GM10266 (cell line): Measurements from ENCODE around the gene ARHGAP15.

ENCODE experiments used
- DNase-seq: peaks from one replicate; pipeline ENCODE4 v3.0.0; 2012; ENCODE audit errors: extremely low spot score
- TF ChIP-seq, protein P1 (sequence below): IDR thresholded peaks from 2 replicates; pipeline ENCODE4 v1.5.1; 2012; ENCODE audit warnings: mild to moderate bottlenecking, low read depth; ENCODE audit not compliant: control insufficient read depth, insufficient read depth; ENCODE audit errors: missing control alignments

The ARHGAP15 gene

GRCh38 chr2:143160732-143161707, 31.8 kb downstream of the ARHGAP15 start:
- DNase-seq: no peak

GRCh38 chr2:143162123-143162837, 33.1 kb downstream of the ARHGAP15 start:
- TF ChIP-seq, protein P1, sequence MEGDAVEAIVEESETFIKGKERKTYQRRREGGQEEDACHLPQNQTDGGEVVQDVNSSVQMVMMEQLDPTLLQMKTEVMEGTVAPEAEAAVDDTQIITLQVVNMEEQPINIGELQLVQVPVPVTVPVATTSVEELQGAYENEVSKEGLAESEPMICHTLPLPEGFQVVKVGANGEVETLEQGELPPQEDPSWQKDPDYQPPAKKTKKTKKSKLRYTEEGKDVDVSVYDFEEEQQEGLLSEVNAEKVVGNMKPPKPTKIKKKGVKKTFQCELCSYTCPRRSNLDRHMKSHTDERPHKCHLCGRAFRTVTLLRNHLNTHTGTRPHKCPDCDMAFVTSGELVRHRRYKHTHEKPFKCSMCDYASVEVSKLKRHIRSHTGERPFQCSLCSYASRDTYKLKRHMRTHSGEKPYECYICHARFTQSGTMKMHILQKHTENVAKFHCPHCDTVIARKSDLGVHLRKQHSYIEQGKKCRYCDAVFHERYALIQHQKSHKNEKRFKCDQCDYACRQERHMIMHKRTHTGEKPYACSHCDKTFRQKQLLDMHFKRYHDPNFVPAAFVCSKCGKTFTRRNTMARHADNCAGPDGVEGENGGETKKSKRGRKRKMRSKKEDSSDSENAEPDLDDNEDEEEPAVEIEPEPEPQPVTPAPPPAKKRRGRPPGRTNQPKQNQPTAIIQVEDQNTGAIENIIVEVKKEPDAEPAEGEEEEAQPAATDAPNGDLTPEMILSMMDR: peak; percentile 79
- peak; percentile 15 for DNase-seq

More at GRCh38 chr2:143160732-143161707, 31.8 kb downstream of the ARHGAP15 start:
- TF ChIP-seq, protein P1: no peak

DNA sequence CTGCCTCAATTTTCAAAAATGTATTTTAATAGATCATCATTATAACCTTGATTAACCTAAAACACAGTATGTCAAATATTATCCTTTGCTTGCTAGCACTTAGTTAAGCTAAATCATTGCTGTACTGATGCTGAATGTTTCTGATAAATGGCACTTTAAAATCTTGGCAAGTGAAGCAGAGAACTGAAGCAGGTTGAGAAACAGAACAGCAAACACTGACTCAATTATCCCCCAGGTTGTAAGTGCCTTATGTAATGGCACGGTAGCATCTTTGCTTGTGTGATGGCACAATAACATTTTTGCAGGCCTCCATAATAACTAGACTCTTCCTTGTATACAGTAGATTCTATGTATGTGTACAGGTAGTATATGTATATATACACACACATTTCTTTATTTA, 33.8 kb downstream of the ARHGAP15 start:
- DNase-seq: no peak
- TF ChIP-seq, protein P1: no peak

DNA sequence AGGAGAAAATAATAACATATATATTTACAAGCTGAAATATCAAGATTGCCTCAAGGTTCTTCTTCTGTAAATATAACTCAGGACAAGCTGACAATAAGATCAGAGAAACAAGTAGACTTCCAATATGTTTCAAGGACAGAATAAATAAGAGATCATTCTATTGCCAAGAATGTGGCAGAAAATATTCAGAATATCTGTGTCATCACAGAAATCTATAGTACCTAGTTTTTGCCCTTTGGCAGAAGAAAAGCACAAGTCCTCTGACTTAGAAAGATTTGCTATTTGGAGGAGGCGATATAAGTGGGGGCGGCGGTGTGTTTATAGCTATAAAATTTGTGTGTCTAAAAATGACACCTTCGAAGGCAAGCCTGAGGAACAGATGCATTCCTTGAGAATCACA, 34.3 kb downstream of the ARHGAP15 start:
- DNase-seq: no peak
- TF ChIP-seq, protein P1: no peak

DNA sequence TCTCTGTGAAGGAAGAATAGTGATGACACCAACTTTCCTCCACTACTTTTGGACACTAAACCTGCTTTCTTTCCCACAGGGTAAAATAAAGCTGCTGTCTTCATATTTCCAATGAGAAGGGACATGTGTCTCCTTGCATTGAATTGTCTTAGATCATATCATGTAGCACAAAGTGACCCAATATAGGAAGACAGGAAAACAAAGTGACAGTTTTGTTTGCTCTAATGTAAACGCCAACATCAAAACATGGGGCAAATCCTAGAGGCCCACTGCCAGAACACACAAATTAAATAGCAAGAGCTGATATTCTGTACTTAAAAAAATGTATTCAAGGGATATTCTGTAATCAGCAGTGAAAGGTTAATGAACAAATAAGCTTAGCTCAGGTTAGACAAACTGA, 36.1 kb downstream of the ARHGAP15 start:
- no peak for DNase-seq
- TF ChIP-seq, protein P1: no peak

DNA sequence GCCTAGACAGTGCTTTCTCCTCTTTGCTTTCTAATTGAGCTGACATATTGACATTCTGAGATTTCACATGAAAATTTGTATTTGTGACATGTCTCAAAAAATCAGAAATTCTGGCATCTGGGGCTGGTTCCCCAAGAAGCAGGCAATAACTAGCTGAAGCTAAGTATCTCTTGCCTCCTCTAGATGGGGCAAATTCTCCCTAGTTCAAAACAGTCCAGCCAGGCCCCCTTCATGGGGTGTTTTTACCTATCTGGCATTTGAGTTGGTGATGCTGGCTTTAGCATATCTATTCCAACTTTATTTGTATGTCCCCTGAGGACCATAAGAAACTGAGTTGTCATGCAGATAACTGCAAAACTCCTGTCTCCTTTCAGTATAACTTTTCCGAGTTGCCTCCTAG, 39.9 kb downstream of the ARHGAP15 start:
- TF ChIP-seq, protein P1: no peak
- DNase-seq: no peak
